Keratinocyte (primary cell): ENCODE data around the gene MYCBPAP. TPM values are rescaled to one million over a fixed set of nuclear protein-coding genes. Genes with fewer than 3 reads are reported as not detected.

Source experiments
- DNase-seq: peaks from one replicate; pipeline ENCODE4 v3.0.0-alpha.2; 2011; ENCODE audit warnings: low read depth, missing footprints, low spot score
- FAIRE-seq: peaks from 2 replicates; lab custom pipeline; 2011; peaks lifted over from hg19 to GRCh38; lab: Jason Lieb, UNC
- H2AFZ ChIP-seq: 2 replicates; pipeline ENCODE4 v1.6.0; 2012; ENCODE audit warnings: low read length, control low read depth, inconsistent platforms; ENCODE audit not compliant: control insufficient read depth
- H3K27ac ChIP-seq: 2 replicates; pipeline ENCODE4 v1.5.1; 2011; ENCODE audit warnings: low read length; ENCODE audit not compliant: control insufficient read depth, insufficient read depth
- H3K27me3 ChIP-seq: 3 replicates; pipeline ENCODE4 v1.6.0; 2011; ENCODE audit warnings: low read length; ENCODE audit not compliant: control insufficient read depth, insufficient read depth; ENCODE audit errors: extremely low read depth
- H3K36me3 ChIP-seq, 2 experiments: 2 replicates in 1 of 2; 3 replicates in 1 of 2; pipeline ENCODE4 v1.5.1; 2011; ENCODE audit warnings: low read length in 2 of 2, mild to moderate bottlenecking in 1 of 2; ENCODE audit not compliant: control insufficient read depth in 2 of 2, insufficient read depth in 2 of 2; ENCODE audit errors: extremely low read depth in 1 of 2
- H3K4me1 ChIP-seq: 3 replicates; pipeline ENCODE4 v1.5.1; 2011; ENCODE audit warnings: low read length; ENCODE audit not compliant: control insufficient read depth, insufficient read depth; ENCODE audit errors: extremely low read depth
- H3K4me2 ChIP-seq: 3 replicates; pipeline ENCODE4 v1.6.0; 2011; ENCODE audit warnings: low read depth, low read length; ENCODE audit not compliant: control insufficient read depth, insufficient read depth; ENCODE audit errors: extremely low read depth
- H3K4me3 ChIP-seq, 3 experiments: fragments of 200-600 bp in 1 of 3; sonication (generic) in 1 of 3; 2 replicates in 2 of 3; 3 replicates in 1 of 3; pipeline ENCODE4 v1.5.1; 2011 to 2016; ENCODE audit warnings: low read length in 3 of 3, mild to moderate bottlenecking in 3 of 3, control low read depth in 2 of 3, inconsistent platforms in 1 of 3, low read depth in 1 of 3, mixed read lengths in 1 of 3, mixed run types in 1 of 3, moderate library complexity in 1 of 3; ENCODE audit not compliant: control insufficient read depth in 2 of 3, insufficient read depth in 2 of 3; ENCODE audit errors: extremely low read depth in 1 of 3
- H3K79me2 ChIP-seq: 2 replicates; pipeline ENCODE4 v1.6.0; 2012; ENCODE audit warnings: low read length; ENCODE audit not compliant: control insufficient read depth, insufficient read depth
- H3K9ac ChIP-seq: 3 replicates; pipeline ENCODE4 v1.6.0; 2011; ENCODE audit warnings: low read length; ENCODE audit not compliant: control insufficient read depth, insufficient read depth; ENCODE audit errors: extremely low read depth
- H3K9me1 ChIP-seq: 3 replicates; pipeline ENCODE4 v1.6.0; 2011; ENCODE audit warnings: low read length; ENCODE audit not compliant: control insufficient read depth, insufficient read depth; ENCODE audit errors: extremely low read depth
- H3K9me3 ChIP-seq: 2 replicates; pipeline ENCODE4 v1.5.1; 2012; ENCODE audit warnings: low read depth, low read length; ENCODE audit not compliant: control insufficient read depth
- H4K20me1 ChIP-seq: 3 replicates; pipeline ENCODE4 v1.6.0; 2011; ENCODE audit warnings: low read length; ENCODE audit not compliant: control insufficient read depth, insufficient read depth; ENCODE audit errors: extremely low read depth
- EZH2 ChIP-seq: IDR thresholded peaks from one replicate; pipeline ENCODE4 v1.6.1; 2012; ENCODE audit warnings: inconsistent platforms, mild to moderate bottlenecking, low read length, moderate library complexity
- dilution Hi-C: fragments of 300-500 bp; cut with MboI; formaldehyde crosslinking; loops from one replicate; pipeline ENCODE4 v1.7.0; 2020; ENCODE audit warnings: low sequenced_read_pairs; ENCODE audit not compliant: extremely low pct_ligation_motif_present
- polyA plus RNA-seq, 5 experiments: library from polyadenylated mRNA; depleted of rRNA in 3 of 5; stranded (reverse) in 3 of 5; stranded (forward) in 1 of 5; unstranded in 1 of 5; fragments of >200 nt; gene quantifications; 1 replicate in 1 of 5; 2 replicates in 3 of 5; 3 replicates in 1 of 5; pipeline versions ENCODE4 v1.2.1 to v1.2.3, GENCODE V29; 2011 to 2012; ENCODE audit warnings: missing spikeins in 2 of 5, low read depth in 1 of 5, low replicate concordance in 1 of 5
- TF ChIP-seq, protein P1 (sequence below), 3 experiments: IDR thresholded peaks in 1 of 3; conservative IDR thresholded peaks in 1 of 3; optimal IDR thresholded peaks in 1 of 3; 2 replicates in 2 of 3; 3 replicates in 1 of 3; pipeline versions ENCODE3 to v1.5.1; 2011; ENCODE audit warnings: low read length in 3 of 3, mild to moderate bottlenecking in 3 of 3, moderate library complexity in 2 of 3, control low read depth in 1 of 3, inconsistent platforms in 1 of 3; ENCODE audit not compliant: insufficient read depth in 2 of 3; ENCODE audit errors: extremely low read depth in 1 of 3

MYCBPAP gene
- polyA plus RNA-seq, 1 donor (not counting 4 experiments of a cell fraction or from before 2014, with no cell fraction given): 9.5 TPM

DNA sequence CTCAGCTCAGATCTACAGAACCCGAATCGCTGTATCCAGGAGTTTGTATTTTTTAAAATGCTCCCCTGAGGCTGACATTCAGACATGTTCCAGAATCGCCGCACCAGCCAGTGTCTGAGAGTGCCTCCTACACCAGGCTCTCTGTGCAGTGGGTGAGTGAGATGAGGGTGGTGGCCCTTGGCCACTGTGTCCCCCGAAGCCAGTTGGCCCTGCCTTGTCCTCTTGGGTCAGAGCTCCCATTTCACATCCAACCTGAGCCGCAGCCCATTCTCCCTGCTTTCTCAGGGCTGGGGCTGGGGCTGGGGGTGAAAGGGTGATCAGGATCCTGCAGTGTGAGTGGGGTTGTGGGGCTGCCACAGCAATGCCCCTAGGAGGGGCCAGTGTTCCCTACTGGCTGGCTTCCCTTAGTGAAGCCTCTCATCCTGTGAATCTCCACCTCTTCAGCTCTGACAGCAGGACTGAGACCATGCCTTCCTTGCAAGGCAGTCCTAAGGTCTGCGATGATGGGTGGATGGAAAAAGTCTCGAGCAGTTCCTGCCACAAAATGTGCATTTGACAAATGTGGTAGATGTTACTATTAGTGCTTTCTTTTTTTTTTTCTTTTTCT lies 12.9 kb upstream of the MYCBPAP start:
- Histone ChIP-seq H3K27ac (no peak overlapping the region), H3K9me3 (no peaks in the 10 kb centered on the region), H3K27me3 (no peaks in the 10 kb centered on the region), H3K36me3 (no peaks in the 10 kb centered on the region), H3K4me2 (no peak overlapping the region), H4K20me1 (no peaks in the 10 kb centered on the region), H2AFZ (no peak overlapping the region), H3K4me1 (peaks cover 10% of the 10 kb centered on the region), H3K9ac (no peak overlapping the region), H3K79me2 (no peaks in the 10 kb centered on the region), H3K4me3 (no peak overlapping the region), H3K9me1 (no peaks in the 10 kb centered on the region)
- DNase-seq: no peak
- no peak for TF ChIP-seq EZH2
- TF ChIP-seq, protein P1, sequence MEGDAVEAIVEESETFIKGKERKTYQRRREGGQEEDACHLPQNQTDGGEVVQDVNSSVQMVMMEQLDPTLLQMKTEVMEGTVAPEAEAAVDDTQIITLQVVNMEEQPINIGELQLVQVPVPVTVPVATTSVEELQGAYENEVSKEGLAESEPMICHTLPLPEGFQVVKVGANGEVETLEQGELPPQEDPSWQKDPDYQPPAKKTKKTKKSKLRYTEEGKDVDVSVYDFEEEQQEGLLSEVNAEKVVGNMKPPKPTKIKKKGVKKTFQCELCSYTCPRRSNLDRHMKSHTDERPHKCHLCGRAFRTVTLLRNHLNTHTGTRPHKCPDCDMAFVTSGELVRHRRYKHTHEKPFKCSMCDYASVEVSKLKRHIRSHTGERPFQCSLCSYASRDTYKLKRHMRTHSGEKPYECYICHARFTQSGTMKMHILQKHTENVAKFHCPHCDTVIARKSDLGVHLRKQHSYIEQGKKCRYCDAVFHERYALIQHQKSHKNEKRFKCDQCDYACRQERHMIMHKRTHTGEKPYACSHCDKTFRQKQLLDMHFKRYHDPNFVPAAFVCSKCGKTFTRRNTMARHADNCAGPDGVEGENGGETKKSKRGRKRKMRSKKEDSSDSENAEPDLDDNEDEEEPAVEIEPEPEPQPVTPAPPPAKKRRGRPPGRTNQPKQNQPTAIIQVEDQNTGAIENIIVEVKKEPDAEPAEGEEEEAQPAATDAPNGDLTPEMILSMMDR (optimal IDR thresholded peaks at IDR 0.05 in 1 of 3, IDR thresholded peaks at IDR 0.05 in 1 of 3, conservative IDR thresholded peaks at IDR 0.05 in 1 of 3; ENCODE audit: extremely low read depth in 1 of 3, insufficient read depth in 2 of 3, low read length in 3 of 3): no peak
- dilution Hi-C loops: no loop called here
- no peak for FAIRE-seq

DNA sequence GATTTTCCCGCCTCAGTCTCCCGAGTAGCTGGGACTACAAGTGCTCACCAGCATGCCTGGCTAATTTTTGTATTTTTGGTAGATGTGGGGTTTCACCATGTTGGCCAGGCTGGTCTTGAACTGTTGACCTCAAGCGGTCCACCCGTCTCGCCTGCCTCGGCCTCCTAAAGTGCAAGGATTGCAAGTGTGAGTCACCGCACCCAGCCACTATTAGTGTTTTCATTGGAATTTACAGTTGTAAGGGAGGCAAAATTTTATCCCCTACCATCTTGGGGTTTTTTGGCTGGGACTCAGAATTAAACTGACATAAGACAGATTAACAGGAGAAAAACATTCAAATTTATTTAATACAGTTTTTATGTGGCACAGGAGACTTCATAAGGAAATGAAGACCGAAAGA lies 12.3 kb upstream of the MYCBPAP start:
- H3K9me3 ChIP-seq: no peaks in the 10 kb centered on the region
- no peak for FAIRE-seq

More for the DNA sequence above, 12.3 kb upstream of the MYCBPAP start:
- TF ChIP-seq EZH2: no peak
- TF ChIP-seq, protein P1 (optimal IDR thresholded peaks at IDR 0.05 in 1 of 3, IDR thresholded peaks at IDR 0.05 in 1 of 3, conservative IDR thresholded peaks at IDR 0.05 in 1 of 3; ENCODE audit: extremely low read depth in 1 of 3, insufficient read depth in 2 of 3, low read length in 3 of 3): no peak
- no peak overlapping the region for H2AFZ ChIP-seq
- no peak overlapping the region for H3K4me2 ChIP-seq
- no peak overlapping the region for H3K9ac ChIP-seq
- no peak overlapping the region for H3K4me3 ChIP-seq
- H3K27ac ChIP-seq: no peak overlapping the region
- no peaks in the 10 kb centered on the region for H3K27me3 ChIP-seq
- H3K4me1 ChIP-seq: peaks cover 10% of the 10 kb centered on the region
- no peaks in the 10 kb centered on the region for H4K20me1 ChIP-seq
- H3K36me3 ChIP-seq: no peaks in the 10 kb centered on the region
- H3K9me1 ChIP-seq: no peaks in the 10 kb centered on the region
- dilution Hi-C loops: no loop called here
- no peak for DNase-seq
- no peaks in the 10 kb centered on the region for H3K79me2 ChIP-seq
